NK-92 (cell line): ENCODE results near the gene TEX13D.
"Not testable (repeated sequence)": the region's sequence is repeated elsewhere in the genome, so short reads cannot be mapped to it uniquely, and the experiment has no call there.

Source experiments
- DNase-seq: peaks from one replicate; lab custom pipeline; 2025; ENCODE audit not compliant: unreplicated experiment; lab: John Stamatoyannopoulos, UW

TEX13D gene

DNA sequence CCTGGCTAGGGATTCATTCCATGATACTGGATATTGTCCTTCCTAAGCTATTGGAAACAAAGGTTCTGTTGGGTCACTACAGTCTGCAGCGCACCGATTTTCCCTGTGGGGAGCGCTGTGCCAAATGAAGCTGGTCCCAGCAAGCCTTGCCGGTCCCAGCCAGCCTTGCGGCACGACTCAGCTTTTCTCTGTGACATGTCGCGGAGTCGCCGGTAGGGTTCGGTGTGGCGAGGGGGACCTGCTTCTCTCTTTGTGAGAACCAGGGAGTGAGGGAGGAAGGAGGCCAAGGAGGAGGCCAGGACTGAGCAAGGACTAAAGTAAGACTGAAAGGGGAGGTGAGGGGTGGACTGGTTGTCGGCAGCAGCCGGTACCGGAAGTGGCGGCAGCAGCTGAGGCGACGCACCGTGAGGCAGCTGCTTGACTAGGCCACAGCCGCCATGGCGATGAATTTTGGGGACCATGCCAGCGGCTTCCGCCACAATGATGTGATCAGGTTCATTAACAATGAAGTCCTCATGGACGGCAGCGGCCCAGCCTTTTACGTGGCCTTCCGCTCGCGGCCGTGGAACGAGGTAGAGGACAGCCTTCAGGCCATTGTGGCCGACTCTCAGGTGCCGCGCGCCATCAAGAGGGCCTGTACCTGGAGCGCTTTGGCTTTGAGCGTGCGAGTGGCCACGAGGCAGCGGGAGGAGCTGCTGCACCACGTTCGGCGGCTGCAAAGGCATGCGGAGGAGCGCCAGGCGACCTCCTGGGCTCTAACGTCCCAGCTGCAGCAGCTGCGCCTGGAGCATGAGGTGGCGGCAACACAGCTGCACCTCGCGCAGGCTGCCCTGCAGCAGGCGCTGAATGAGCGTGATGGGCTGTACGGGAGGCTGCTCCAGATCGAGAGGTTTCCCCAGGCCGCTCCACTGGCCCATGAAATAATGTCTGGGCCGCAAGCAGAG is at the start of gene TEX13D:
TSS of gene TEX13D (plus strand) at position 180 of the 944 bp plus-strand sequence. CDS start at position 438, 258 bp downstream.
- no peak for DNase-seq

DNA sequence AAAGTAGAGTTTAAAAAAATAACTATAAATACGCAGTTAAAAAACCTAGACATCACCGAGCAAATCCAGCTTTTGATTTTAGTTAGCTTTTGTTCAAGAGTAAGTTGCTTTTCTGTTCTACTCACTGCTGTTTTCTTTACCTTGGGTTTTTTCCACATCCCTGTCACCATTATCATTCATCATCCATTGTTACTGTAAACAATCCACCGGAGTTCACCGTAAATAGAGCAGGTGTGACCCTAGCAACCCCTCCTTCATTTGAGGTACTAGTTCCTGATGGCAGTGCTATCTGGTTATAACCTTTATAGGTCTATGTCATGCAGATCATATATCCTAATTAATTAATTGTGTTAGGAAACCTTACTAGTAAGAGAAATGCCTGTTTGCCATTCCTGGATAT is 43.0 kb upstream of the TEX13D start:
- DNase-seq, result no peak

DNA sequence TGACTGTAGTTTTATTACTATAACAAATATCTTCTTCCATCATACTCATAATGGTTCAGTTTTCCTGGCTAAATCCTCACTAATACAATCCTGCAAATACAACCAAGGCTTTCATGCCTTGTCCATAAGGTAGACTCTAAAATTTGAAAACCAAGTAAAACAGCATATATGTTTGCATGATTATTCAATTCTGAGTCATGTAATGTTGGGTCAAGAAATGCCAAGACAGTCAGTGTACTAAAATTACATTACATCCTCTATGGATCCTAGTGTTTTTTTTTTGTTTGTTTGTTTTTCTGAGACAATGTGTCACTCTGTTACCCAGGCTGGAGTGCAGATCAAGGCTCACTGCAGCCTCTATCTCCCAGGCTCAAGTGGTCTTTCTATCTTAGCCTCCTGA is 38.6 kb upstream of the TEX13D start:
- no peak for DNase-seq

DNA sequence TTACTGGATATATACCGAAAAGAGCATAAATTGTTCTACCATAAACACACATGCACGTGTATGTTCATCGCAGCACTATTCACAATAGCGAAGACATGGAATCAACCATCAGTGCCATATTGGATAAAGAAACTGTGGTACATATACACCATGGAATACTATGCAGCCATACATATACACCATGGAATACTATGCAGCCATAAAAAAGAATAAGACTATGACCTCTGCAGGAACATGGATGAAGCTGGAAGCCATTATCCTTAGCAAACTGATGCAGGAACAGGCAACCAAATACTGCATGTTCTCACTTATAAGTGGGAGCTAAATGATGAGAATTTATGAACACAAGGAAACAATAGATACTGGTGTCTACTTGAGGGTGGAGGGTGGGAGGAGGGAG is 33.1 kb upstream of the TEX13D start:
- DNase-seq, result not testable (repeated sequence)

DNA sequence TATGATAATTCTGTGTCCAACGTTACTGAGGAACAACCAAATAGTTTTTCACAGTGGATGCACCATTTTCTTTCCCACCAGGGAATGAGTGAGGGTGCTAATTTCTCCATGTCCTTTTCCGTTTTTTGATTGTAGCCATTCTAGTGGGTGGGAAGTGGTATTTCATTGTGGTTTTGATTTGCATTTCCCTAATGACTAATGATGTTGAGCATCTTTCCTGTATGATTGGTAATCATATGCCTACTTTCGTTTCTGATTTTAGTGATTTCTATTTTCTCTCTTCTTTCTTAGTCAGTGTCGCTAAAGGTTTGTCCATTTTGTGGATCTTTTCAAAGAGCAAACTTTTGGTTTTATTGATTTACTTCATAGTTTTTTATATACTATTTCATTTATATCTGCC is 32.1 kb upstream of the TEX13D start:
- no peak for DNase-seq

DNA sequence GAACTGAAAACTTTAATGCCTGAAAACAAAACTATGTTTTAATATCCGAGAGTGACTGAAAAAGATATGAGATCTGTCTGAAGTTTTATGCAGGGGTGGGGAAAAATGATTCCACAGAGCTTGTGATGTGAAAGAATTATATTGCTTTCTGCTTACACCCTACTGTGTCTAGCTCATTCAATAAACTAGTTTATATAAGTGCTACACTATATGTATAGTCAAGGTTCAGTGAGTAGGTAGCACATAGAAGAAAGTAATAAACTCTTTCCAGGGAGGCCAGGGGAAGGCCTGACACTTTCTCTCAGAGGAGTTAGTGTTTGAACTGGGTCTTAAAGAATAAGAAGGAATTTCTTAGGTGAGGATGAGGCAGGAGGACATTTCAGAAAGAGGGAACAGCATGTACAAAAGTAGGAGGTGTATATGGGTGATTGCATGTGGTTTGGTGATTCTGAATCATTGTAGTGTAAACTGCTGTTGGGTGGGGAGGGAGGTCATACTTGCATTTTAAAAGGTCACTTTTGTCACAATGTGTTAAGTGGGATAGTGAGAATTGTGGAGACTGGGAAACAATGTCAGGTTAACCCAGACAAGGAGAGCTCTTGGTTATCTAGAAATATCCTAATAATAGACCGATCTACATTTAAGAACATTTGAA is 25.1 kb upstream of the TEX13D start:
- DNase-seq, result no peak

DNA sequence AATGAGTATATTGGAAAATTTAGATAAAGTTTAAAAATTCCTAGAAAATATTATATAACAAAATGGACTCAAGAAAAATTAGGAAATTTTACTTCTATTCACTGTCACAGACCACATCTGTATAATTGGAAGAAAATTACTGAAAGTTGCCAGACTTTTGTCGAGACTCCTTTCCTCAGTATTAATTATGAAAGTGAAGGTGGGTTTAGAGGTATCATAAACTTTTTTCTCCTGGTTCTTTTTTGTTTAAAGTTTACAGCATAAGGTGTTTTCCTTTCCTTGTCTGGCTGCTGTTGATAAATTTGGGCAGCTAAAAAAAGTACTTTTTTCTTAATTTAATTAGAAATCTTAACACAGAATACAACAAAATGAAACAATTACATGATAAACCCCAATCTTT is 6.7 kb upstream of the TEX13D start:
- no peak for DNase-seq

DNA sequence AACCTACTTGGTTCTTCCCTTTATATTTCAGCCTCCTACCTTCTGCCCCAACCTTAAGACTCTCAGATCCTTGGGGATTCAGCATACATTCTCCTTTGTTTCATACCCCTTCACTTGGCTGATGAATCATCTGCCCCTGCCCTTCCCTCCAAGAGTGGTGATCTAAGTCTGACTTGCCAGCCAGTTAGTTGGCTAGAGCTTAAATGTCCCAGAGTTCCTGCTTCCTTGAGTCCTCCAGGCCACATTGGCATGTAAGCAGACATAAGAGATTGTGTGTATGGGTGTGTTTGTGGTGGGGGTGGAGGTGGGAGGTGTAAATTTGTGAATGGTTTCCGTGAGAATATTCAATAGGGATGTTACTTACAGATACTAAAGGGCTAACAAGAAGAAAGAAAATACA is 3.7 kb upstream of the TEX13D start:
- DNase-seq, result no peak

DNA sequence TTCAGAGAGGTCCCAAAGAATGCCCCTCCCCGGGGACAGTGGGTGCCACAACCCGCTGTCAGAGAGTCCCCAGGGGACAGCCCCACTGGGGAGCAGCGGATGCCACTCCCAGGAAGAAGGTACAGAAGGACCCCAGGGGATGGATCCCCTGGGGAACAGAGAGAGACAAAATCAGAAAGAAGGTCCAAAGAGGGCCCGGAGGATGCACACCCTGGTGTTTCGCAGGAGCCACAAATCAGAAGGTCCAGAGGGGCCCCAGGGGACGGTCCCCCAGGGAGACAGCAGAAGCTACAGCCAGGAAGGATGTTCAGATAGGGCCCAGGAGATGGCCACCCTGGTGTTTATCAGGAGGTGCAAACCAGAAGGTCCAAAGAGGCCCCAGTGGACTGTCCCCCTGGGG is 1.4 kb downstream of the TEX13D start:
- no peak for DNase-seq

DNA sequence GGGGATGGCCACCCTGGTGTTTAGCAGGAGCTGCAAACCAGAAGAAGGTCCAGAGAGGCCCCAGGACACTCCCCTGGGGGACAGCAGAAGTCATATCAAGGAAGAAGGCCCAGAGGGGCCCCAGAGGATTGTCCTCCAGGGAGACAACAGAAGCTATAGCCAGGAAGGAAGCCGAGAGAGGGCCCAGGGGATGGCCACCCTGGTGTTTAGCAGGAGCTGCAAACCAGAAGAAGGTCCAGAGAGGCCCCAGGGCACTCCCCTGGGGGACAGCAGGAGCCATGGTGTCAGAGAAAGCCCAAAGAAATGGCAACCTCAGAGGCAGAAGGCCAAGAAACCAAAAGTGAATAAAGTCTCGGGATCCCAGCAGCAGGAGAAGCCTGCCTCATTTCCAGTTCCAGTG is 2.1 kb downstream of the TEX13D start:
- DNase-seq, result not testable (repeated sequence)

DNA sequence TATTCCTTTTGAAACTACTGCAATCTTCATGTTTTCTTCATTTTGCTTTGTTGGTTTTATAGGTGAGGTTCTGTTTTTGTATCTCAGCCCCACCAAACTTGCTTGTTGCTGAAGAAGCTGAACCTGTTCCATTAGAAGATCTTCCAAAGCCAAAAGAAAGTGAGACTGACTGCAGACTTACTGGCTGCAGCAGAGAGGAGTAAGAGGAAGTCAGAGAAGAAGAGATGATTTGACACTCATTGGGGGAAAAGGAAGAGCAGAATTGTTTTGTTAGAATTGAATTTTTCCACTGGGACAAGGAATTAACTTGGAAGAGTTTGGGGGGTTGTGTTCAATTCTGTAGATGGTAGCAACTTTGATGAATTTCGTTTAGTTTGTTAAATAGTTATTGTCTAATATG is 3.1 kb downstream of the TEX13D start:
- no peak for DNase-seq

DNA sequence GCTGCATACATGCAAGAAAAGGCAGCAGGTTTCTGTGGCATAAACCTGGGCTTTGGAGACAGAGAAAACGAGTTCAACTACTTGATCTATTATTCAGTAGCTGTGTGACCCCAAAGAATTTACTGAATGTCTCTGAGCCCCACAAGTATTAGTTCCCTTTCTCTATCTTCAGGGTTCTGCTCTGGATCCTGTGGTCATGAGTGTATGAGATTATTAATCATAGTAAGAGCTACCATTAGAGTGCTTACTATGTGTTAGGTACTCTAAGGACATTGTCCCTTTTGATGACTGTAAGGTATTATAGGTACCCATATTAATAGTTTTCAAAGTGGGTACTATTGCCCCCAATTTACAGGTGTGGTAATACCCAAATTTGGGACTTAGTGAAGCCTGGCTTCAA is 5.5 kb downstream of the TEX13D start:
- no peak for DNase-seq

DNA sequence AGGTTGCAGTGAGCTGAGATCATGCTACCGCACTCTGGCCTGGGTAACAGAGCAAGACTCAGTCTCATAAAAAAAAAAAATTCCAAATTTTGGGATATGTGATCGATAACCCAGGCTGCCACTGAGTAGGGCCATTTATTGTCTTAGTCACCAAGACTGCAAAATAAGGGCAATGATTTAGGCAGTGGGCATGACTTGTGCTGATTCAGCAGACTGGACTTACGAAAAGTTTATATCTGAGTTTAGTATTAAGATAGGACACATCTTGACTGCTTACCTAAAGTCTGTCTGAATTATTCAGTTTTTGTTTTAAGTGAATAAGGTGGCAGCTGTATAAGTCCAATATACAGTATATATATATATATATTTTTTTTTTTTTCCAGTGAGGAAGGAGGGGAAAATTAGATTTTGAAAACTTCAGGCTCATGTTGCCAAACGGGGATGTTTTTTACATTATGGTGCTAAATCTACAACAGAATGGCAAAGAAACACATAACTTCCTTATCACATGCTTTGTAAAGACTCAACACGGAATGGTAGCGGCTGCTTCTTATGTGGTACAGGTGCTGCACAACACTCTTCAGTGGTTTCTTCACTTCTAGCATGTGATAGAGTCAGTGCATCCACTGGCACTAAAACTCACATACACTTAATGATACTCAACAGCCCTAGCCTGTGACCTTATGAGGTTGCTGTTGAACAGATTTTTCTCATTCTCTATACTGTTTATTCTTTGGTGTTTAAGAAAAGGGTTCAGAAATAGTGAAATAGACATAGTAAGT is 6.5 kb downstream of the TEX13D start:
- no peak for DNase-seq

DNA sequence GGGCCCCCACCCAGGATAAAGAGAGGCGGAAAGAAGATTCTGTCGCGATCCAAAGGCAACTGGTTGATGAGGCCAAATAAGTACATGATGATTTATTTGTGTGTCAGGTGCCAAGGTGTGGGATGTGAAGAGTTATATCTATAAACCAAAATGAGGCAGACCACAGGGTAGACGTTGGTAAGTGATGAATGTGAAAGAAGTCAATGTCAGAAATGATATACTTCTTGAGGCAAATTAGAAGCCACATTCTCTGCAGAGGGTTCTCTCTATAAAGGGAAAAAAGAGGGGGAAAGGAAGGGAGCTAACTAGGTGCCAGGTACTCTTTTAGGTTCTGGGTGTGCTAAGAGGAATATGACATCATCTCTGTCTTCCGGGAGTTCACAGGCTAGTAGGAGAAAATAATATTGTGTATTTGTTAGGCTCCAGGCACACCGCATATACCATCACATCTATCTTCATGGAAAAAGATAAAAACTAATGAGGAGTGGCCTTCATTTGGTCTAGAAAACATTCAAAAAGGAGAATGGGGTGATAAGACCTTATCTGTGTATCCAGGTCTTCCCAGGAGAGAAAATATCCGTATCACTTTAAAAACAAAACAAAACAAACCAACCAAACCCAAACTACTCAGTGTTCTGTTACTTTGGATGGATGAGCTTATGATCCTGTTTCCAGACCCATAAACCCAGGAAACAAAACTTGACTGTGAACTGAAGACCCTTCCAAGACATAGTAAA is 9.1 kb downstream of the TEX13D start:
- no peak for DNase-seq

DNA sequence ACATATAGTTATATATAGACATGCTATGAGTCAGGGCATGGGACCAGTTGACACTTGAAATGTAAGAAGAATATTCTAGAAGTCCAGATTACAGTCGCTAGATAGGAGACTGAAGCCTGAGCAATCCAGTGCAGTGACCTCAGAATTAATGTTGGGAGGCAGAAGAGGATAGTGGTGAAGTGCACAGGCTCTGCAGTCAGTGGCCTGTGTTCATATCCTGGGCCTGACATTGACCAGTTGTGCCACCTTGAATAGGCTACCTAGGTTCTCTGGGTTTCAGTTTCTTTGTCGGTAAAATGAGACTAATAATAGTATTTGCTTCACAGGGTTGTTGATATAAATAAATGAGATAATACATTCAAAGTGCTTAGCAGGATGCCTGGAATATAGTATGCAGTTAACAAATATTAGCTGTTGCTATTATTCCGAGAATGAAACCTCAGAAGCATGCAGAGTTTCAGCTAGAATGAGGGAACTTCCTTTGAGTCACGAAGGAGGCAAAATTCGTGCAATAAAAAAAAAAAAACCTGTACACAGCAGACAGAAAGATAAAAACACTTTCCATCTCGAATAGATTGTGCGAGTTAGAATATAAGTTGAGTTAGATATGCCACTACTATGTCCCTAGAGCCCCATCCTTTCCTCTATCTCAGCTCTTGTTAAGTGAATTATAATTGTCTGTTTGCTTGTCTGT is 9.9 kb downstream of the TEX13D start:
- DNase-seq, result no peak

DNA sequence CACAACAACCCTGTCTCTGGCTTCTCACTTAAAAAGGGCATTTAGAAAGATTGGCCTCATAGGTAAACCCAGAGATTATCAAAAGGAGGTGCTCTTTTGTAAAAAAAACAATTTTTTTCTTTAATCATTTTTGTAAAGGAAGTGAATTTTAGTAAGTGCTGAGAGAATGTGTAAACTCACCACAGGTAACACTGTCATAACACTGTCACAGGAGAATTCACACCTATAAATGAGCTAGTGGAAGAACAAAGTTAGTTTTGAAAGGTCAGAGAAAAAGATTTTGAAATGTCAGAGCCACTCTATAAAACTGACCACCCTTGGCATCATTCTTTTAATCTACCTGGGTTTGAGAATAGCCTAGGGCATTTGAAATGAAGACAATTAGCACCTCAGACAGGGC is 10.6 kb downstream of the TEX13D start:
- no peak for DNase-seq

DNA sequence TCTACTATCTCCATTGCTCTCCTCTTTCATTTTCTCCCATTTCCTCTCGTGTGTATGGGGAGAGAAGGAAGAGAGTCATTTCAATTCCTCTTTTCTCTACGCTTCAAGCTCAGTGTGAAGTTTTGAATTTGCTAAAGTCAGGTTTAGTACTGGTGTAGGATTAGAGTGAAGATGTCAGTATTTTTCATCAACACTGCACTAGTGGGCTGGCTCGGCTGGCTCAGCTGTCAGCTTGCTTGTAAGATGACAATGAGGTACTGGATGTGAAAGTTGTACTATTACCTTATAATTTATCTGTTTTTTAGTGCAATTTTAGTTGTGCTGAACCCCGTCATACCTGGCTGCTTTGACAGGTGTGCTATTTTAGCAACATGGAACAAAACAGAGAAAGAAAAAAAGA is 11.8 kb downstream of the TEX13D start:
- DNase-seq, result no peak

DNA sequence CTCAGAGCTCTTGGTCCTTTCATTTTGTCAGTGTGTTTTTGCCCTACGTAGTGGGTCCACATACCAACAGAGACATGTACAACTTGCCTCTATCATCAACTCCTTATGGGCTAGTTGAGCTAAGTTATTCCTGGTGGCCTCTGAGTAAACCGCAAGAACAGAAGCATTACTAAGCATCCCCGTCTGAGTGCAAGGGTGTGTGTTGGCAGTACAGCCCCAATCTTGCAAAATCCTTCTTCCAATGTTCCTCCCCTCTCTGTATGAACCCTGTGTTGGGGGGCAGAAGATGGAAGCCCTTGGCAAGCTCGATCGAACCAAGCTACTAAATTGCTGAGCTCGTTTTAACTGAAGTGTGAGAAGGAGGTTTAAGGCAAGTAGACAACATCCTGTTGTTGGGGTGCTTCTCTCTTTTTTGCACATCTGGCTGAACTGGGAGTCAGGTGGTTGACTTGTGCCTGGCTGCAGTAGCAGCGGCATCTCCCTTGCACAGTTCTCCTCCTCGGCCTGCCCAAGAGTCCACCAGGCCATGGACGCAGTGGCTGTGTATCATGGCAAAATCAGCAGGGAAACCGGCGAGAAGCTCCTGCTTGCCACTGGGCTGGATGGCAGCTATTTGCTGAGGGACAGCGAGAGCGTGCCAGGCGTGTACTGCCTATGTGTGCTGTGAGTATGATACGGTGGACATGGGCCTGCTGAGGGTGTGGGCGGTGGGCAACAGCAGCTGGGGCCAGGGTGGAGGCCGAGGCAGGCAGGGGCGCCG is 13.8 kb downstream of the TEX13D start, which contains the start of gene SH2D1A:
TSS of gene SH2D1A (plus strand) at position 447 of the 760 bp plus-strand sequence. CDS start at position 527, 80 bp downstream.
- DNase-seq, result no peak

DNA sequence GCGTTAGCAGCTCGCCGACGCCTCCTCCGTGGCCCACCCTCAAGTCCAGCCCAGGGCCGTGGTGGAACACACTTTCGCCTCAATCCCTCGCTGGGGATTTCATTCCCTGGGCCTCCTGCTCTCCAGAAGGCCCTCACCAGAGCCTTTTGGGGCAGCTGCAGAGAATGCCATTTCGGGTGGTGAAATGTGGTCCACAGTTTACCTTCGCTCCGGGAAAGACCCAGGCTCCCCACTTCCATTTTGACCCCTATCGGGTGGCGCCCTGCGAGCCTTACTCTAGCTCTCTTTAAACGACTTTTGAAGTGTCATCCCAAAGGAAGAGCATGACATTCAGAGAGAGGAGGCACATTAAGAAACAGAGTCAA is 14.4 kb downstream of the TEX13D start:
- no peak for DNase-seq

DNA sequence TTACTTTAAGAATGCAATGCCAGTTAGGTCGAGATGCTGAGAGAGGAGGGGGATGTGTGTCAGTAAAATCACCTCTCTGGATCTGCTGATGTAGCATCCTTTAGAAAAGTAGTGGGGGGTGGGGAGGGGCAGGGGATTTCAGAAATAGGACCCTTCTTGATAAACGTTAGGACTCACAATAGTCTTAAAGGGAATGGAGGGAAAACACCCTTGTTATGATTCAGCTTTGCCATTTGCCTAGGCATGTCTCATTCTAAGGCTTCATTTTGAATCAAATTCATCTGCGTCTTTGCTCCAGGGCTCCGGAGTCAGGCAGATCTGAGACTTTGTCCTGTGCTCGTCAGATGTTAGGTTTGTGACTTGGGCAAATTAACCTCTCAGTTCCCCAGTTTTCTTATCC is 14.8 kb downstream of the TEX13D start:
- DNase-seq, result no peak
